Naive thymus-derived CD4-positive, alpha-beta T cell (primary cell): ENCODE data around the gene TOP1. TPM values are rescaled to one million over a fixed set of nuclear protein-coding genes. Genes with fewer than 3 reads are reported as not detected.

Source experiments
- ATAC-seq: fragments of 150-1000 bp; cut with Tn5 transposase; 2 replicates; pipeline ENCODE4 v1.10.0; 2021; ENCODE audit warnings: mild to moderate bottlenecking, moderate library complexity
- CTCF ChIA-PET: fragments of 350-600 bp; sonication (Branson Sonifier 250); formaldehyde crosslinking; loops from one replicate; lab custom pipeline; 2021; ENCODE audit warnings: antibody characterized with exemption; lab: Charles Lee
- POLR2A ChIA-PET: fragments of 350-600 bp; sonication (Branson Sonifier 250); formaldehyde crosslinking; loops from one replicate; lab custom pipeline; 2021; ENCODE audit warnings: antibody characterized with exemption, inconsistent platforms; lab: Charles Lee
- DNase-seq, 9 donors: peaks; one replicate each; pipeline versions ENCODE4 v3.0.0 to v3.0.0-alpha.2; 2020 to 2022; ENCODE audit warnings: mixed read lengths in 1 of 9
- H3K27ac ChIP-seq: one replicate; pipeline ENCODE4 v1.7.0; 2013; ENCODE audit warnings: mild to moderate bottlenecking, low read depth, low read length, moderate library complexity
- H3K27me3 ChIP-seq, 2 donors: one replicate each; pipeline ENCODE4 v1.7.0; 2013; ENCODE audit warnings: low read length in 2 of 2, mild to moderate bottlenecking in 2 of 2, moderate library complexity in 2 of 2; ENCODE audit not compliant: control insufficient read depth in 2 of 2, insufficient read depth in 2 of 2
- H3K36me3 ChIP-seq, 3 experiments: 1 replicate in 2 of 3; 2 replicates in 1 of 3; pipeline ENCODE4 v1.7.0; 2013; ENCODE audit warnings: low read length in 3 of 3, mild to moderate bottlenecking in 3 of 3, moderate library complexity in 1 of 3; ENCODE audit not compliant: insufficient read depth in 3 of 3, control insufficient read depth in 2 of 3
- H3K4me1 ChIP-seq, 2 donors: one replicate each; pipeline ENCODE4 v1.7.0; 2013; ENCODE audit warnings: low read length in 2 of 2, mild to moderate bottlenecking in 2 of 2, moderate library complexity in 1 of 2; ENCODE audit not compliant: control insufficient read depth in 2 of 2, insufficient read depth in 2 of 2
- H3K4me3 ChIP-seq: 2 replicates; pipeline ENCODE4 v1.7.0; 2013; ENCODE audit warnings: mild to moderate bottlenecking, low read length
- H3K9me3 ChIP-seq, 3 experiments: 1 replicate in 2 of 3; 2 replicates in 1 of 3; pipeline ENCODE4 v1.7.0; 2013; ENCODE audit warnings: low read length in 3 of 3; ENCODE audit not compliant: control insufficient read depth in 2 of 3
- H3K27ac Mint-ChIP-seq, 9 donors: one replicate each; pipeline ENCODE4 v1.8.0; 2020 to 2022; ENCODE audit warnings: mixed read lengths in 9 of 9, mild to moderate bottlenecking in 8 of 9, moderate library complexity in 5 of 9, inconsistent platforms in 2 of 9
- H3K27me3 Mint-ChIP-seq, 5 donors: one replicate each; pipeline ENCODE4 v1.8.0; 2021 to 2022; ENCODE audit warnings: mixed read lengths in 5 of 5, mild to moderate bottlenecking in 1 of 5
- H3K36me3 Mint-ChIP-seq, 5 donors: one replicate each; pipeline ENCODE4 v1.8.0; 2020 to 2022; ENCODE audit warnings: mixed read lengths in 5 of 5, mild to moderate bottlenecking in 3 of 5, inconsistent platforms in 1 of 5
- H3K4me1 Mint-ChIP-seq, 7 donors: one replicate each; pipeline ENCODE4 v1.8.0; 2020 to 2022; ENCODE audit warnings: mixed read lengths in 7 of 7, mild to moderate bottlenecking in 3 of 7, inconsistent platforms in 1 of 7
- H3K4me3 Mint-ChIP-seq, 10 donors: one replicate each; pipeline ENCODE4 v1.8.0; 2020 to 2022; ENCODE audit warnings: mild to moderate bottlenecking in 10 of 10, mixed read lengths in 10 of 10, moderate library complexity in 6 of 10, inconsistent platforms in 2 of 10
- H3K9me3 Mint-ChIP-seq, 11 donors: one replicate each; pipeline ENCODE4 v1.8.0; 2020 to 2022; ENCODE audit warnings: mixed read lengths in 11 of 11, mild to moderate bottlenecking in 4 of 11, inconsistent platforms in 1 of 11, moderate library complexity in 1 of 11
- intact Hi-C, 2 donors: fragments of 100-400 bp; cut with micrococcal nuclease; formaldehyde crosslinking; loops; one replicate each; pipeline ENCODE4 v1.15.1; 2023
- polyA plus RNA-seq, 2 donors: library from polyadenylated mRNA; unstranded; fragments of 300-500 nt; fragmentation: Illumina TruSeq; gene quantifications; one replicate each; pipeline ENCODE4 v1.2.3, GENCODE V29; 2021
- total RNA-seq, 6 experiments: library from RNA in 5 of 6; stranded (reverse) in 5 of 6; gene quantifications; 1 replicate in 5 of 6; 2 replicates in 1 of 6; pipeline ENCODE4 v1.2.3 and lab custom pipeline; 2021 to 2026

The TOP1 gene
- total and polyA plus RNA-seq, 7 experiments from 2014 or later, result 10.2 to 82.8 (median 33.3) TPM

DNA sequence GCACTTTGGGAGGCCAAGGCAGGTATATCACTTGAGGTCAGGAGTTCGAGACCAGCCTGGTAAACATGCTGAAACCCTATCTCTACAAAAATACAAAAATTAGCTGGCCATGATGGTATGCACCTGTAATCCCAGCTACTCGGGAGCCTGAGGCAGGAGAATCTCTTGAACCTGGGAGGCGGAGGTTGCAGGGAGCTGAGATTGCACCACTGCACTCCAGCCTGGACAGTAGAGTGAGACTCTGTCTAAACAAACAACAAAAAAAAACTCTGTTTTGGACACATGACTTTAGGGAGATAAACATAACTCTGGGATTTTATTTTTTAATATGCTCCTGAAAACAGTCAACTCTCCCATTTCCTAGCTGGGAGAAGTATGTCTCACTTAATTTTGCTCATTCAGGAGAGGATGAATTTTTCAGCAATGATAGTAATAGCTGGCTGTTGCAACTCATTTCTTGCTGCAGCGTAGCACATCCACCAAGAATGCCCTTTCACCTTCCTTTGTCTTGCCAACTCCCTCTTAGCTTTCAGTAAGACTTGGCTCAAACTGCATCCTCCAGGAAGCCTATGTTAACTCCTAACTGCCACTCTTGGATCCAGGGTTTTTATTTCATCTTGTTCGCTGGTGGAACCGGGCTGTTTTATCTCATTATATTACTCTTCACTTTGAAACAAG, 24.3 kb downstream of the TOP1 start:
- Histone ChIP-seq H3K27ac (no peak overlapping the region), H3K4me3 (no peak overlapping the region), H3K27me3 (no peaks in the 10 kb centered on the region), H3K4me1 (peaks cover 29 to 59% of the 10 kb centered on the region in 2 donors), H3K9me3 (no peaks in the 10 kb centered on the region), H3K36me3 (no peaks in the 10 kb centered on the region)
- Mint-ChIP-seq H3K27me3 (no peaks in the 10 kb centered on the region), H3K4me1 (peaks cover 70 to 93% (median 88%) of the 10 kb centered on the region in 7 donors), H3K27ac (peak overlapping the region in 1 of 9 donors; percentile 45), H3K4me3 (peak overlapping the region in 4 of 10 donors; percentile 5 to 83 (median 79)), H3K9me3 (peaks cover 0 to 2% (median 0%) of the 10 kb centered on the region in 11 donors), H3K36me3 (peaks cover 0 to 33% (median 13%) of the 10 kb centered on the region in 5 donors)
- intact Hi-C loops, result no loop called here
- no peak for DNase-seq
- ChIA-PET CTCF (interaction anchor here (2.4 kb wide), 1 partner anchor 62 kb away, joined by 6 read pairs; no protein-coding TSS in a partner anchor), POLR2A (interaction anchor here (1.5 to 4.5 kb wide), 3 partner anchors 12 to 24 kb away, joined by 3 to 17 read pairs (median 8); partner anchors contain the start of gene TOP1)
- no peak for ATAC-seq

DNA sequence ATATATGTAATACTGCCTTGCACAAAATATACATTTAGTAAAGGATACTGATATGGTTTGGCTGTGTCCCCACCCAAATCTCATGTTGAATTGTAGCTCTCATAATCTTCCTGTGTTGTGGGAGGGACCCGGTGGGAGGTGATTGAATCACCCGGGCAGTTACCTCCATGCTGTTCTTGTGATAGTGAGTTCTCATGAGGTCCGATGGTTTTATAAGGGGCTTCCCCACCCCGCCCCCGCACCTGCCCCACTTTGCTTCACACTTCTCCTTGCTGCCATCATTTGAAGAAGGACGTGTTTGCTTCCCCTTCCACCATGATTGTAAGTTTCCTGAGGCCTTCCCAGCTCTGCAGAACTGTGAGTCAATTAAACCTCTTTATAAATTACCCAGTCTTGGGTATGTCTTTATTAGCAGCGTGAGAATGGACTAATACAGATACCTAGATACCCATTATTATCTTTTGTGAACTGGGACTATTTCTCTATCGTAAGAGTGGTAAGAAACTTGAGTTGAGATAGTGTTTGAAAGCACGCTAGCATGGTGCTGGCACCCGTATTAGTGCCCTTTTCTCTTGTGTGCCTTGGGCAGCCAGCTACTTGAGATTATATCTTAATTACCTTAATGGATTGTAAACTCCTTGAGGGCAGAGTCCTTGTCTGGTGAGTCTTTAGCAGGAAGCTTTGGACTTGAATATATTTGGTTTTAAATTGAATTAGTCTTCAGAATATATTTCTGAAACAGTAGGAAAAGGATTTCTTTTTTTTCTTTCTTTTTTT, 25.6 kb downstream of the TOP1 start:
- Mint-ChIP-seq H3K36me3 (peaks cover 0 to 37% (median 17%) of the 10 kb centered on the region in 5 donors), H3K4me3 (peak overlapping the region in 2 of 10 donors; percentile 34 to 63), H3K27me3 (no peaks in the 10 kb centered on the region), H3K27ac (no peak overlapping the region), H3K4me1 (peaks cover 67 to 93% (median 88%) of the 10 kb centered on the region in 7 donors), H3K9me3 (peaks cover 0 to 2% (median 0%) of the 10 kb centered on the region in 11 donors)
- Histone ChIP-seq H3K4me3 (no peak overlapping the region), H3K27me3 (no peaks in the 10 kb centered on the region), H3K9me3 (no peaks in the 10 kb centered on the region), H3K27ac (no peak overlapping the region), H3K4me1 (peaks cover 23 to 55% of the 10 kb centered on the region in 2 donors), H3K36me3 (no peaks in the 10 kb centered on the region)
- intact Hi-C loops, result no loop called here
- ATAC-seq (no peak), DNase-seq (no peak)
- ChIA-PET CTCF (interaction anchor here (1.2 kb wide), 1 partner anchor 64 kb away, joined by 3 read pairs; no protein-coding TSS in a partner anchor), POLR2A (interaction anchor here (0.6 to 0.7 kb wide), 2 partner anchors 15 to 24 kb away, joined by 3 to 4 read pairs; no protein-coding TSS in a partner anchor)

DNA sequence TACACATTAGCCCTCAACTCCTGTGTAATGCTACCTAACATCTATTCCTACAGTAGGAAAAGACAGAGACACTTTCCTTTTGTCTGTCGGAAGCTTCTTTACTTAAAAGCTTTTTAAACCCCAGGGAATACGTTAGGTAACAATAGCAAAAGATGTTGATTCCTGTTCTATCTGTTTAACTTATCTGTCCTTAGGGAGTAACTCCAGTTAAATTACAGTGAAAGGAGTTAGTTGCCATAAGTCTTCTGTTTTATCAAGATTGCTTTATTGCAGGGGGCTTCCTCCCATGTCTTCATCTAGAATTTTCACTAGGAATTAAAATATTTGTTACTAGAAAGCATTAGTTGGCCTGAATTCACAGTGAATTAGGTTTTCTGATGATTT, 26.2 kb downstream of the TOP1 start:
- ATAC-seq (no peak), DNase-seq (no peak)
- H3K4me1 Mint-ChIP-seq, result peaks cover 62 to 92% (median 88%) of the 10 kb centered on the region in 7 donors
- no peak overlapping the region for H3K27ac ChIP-seq
- POLR2A ChIA-PET, result interaction anchor here (0.6 to 0.7 kb wide), 2 partner anchors 16 to 25 kb away, joined by 3 to 4 read pairs; no protein-coding TSS in a partner anchor
- CTCF ChIA-PET, result interaction anchor here (1.2 kb wide), 1 partner anchor 64 kb away, joined by 3 read pairs; no protein-coding TSS in a partner anchor
- peaks cover 0 to 39% (median 17%) of the 10 kb centered on the region in 5 donors for H3K36me3 Mint-ChIP-seq
- H3K4me3 ChIP-seq, result no peak overlapping the region
- peak overlapping the region in 2 of 9 donors; percentile 25 to 41 for H3K27ac Mint-ChIP-seq
- H3K27me3 ChIP-seq, result no peaks in the 10 kb centered on the region
- no peaks in the 10 kb centered on the region for H3K9me3 ChIP-seq
- peaks cover 0 to 2% (median 0%) of the 10 kb centered on the region in 11 donors for H3K9me3 Mint-ChIP-seq
- H3K4me3 Mint-ChIP-seq, result peak overlapping the region in 4 of 10 donors; percentile 3 to 30 (median 19)
- H3K27me3 Mint-ChIP-seq, result no peaks in the 10 kb centered on the region
- intact Hi-C loops, result no loop called here
- peaks cover 17 to 49% of the 10 kb centered on the region in 2 donors for H3K4me1 ChIP-seq
- no peaks in the 10 kb centered on the region for H3K36me3 ChIP-seq

DNA sequence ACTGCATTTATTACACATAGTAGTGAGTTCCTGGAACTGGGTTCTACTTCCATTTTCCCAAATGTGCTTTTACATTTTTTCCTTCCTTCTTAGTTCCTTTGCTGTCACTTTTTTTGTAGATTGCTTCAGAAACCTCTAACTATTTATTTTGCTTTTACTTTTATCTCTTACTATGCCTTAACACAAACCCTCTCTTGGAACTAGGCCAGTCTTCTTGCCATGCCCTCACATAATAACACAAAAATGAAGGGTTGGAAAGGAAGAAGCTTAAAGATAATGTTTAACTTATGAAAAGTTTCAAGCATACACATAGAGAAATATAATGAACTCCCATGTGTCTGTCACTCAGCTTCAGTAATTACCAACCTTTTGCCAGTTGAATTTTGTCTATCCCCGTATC, 27.1 kb downstream of the TOP1 start:
- no peaks in the 10 kb centered on the region for H3K27me3 ChIP-seq
- Mint-ChIP-seq H3K36me3 (peaks cover 0 to 40% (median 17%) of the 10 kb centered on the region in 5 donors), H3K27me3 (no peaks in the 10 kb centered on the region), H3K4me3 (peak overlapping the region in 5 of 10 donors; percentile 1 to 30 (median 14)), H3K4me1 (peaks cover 57 to 89% (median 86%) of the 10 kb centered on the region in 7 donors), H3K27ac (peak overlapping the region in 3 of 9 donors; percentile 6 to 46 (median 25)), H3K9me3 (peaks cover 0 to 2% (median 0%) of the 10 kb centered on the region in 11 donors)
- no peak overlapping the region for H3K4me3 ChIP-seq
- H3K4me1 ChIP-seq, result peaks cover 12 to 41% of the 10 kb centered on the region in 2 donors
- intact Hi-C loops, result no loop called here
- ATAC-seq (no peak), DNase-seq (no peak)
- H3K27ac ChIP-seq, result no peak overlapping the region
- H3K36me3 ChIP-seq, result no peaks in the 10 kb centered on the region
- H3K9me3 ChIP-seq, result no peaks in the 10 kb centered on the region
- ChIA-PET CTCF (interaction anchor here (1.5 kb wide), 1 partner anchor 64 kb away, joined by 4 read pairs; no protein-coding TSS in a partner anchor), POLR2A (interaction anchor here (1.6 kb wide), 1 partner anchor 8 kb away, joined by 3 read pairs; no protein-coding TSS in a partner anchor)

DNA sequence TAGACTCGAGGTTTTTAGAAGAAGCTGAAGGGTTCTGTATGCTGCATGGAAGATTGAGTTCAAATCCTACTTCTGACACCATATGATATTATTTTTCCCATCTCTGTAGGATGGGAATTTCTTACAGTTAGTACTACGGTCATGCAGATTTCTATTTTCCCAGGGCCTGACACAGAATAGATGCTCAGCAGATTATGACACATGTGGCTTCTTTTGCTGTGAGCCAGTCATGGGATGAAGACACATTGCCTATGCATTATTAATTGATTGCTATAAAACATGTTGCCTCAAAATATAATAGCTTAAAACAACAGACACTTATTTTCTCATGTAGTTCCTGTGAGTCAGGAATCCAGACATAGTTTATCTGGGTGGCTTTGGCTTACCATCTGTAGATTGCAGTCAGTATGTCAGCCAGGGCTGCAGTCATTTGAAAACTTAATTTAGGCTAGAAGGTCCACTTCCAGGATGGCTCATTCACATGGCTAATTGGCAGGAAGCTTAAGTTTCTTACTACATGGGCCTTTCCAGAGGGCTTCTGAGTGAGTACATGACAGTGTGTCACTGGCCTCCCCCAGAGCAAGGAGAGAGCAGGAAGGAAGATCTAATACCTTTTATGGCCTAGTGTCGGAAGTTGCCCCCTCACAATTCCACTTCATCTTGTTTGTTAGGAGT, 29.5 kb downstream of the TOP1 start:
- Mint-ChIP-seq H3K36me3 (peaks cover 7 to 49% (median 35%) of the 10 kb centered on the region in 5 donors), H3K4me1 (peaks cover 46 to 81% (median 67%) of the 10 kb centered on the region in 7 donors), H3K9me3 (peaks cover 0 to 4% (median 0%) of the 10 kb centered on the region in 11 donors), H3K4me3 (peak overlapping the region in 1 of 10 donors; percentile 38), H3K27ac (peak overlapping the region in 1 of 9 donors; percentile 55), H3K27me3 (no peaks in the 10 kb centered on the region)
- H3K9me3 ChIP-seq, result no peaks in the 10 kb centered on the region
- CTCF ChIA-PET, result no interaction called here
- H3K27ac ChIP-seq, result no peak overlapping the region
- ATAC-seq (no peak), DNase-seq (peak in 1 of 9 donors; percentile 29)
- peaks cover 0 to 16% (median 3%) of the 10 kb centered on the region in 3 experiments for H3K36me3 ChIP-seq
- peaks cover 0 to 21% of the 10 kb centered on the region in 2 donors for H3K4me1 ChIP-seq
- no peaks in the 10 kb centered on the region for H3K27me3 ChIP-seq
- intact Hi-C loops, result no loop called here
- H3K4me3 ChIP-seq, result no peak overlapping the region
- POLR2A ChIA-PET, result interaction anchor here (1.0 to 1.1 kb wide), 2 partner anchors 10 to 47 kb away, joined by 3 read pairs; no protein-coding TSS in a partner anchor
